Effector memory CD8-positive, alpha-beta T cell (primary cell): Measurements from ENCODE around the gene CAPS2.

Source experiments
- ATAC-seq: fragments of 150-1000 bp; cut with Tn5 transposase; replicated peaks from 2 replicates; pipeline ENCODE4 v1.10.0; 2021; ENCODE audit warnings: mild to moderate bottlenecking, moderate library complexity
- DNase-seq, 3 experiments: peaks; one replicate each; pipeline ENCODE4 v3.0.0; 2021
- H3K27ac Mint-ChIP-seq, 2 donors: one replicate each; pipeline ENCODE4 v1.8.0; 2022; ENCODE audit warnings: mild to moderate bottlenecking in 2 of 2, mixed read lengths in 2 of 2, moderate library complexity in 2 of 2
- H3K27me3 Mint-ChIP-seq, 2 donors: one replicate each; pipeline ENCODE4 v1.8.0; 2022; ENCODE audit warnings: mixed read lengths in 2 of 2
- H3K36me3 Mint-ChIP-seq: one replicate; pipeline ENCODE4 v1.8.0; 2022; ENCODE audit warnings: mild to moderate bottlenecking, moderate library complexity, mixed read lengths; ENCODE audit not compliant: insufficient read depth
- H3K4me1 Mint-ChIP-seq, 2 donors: one replicate each; pipeline ENCODE4 v1.8.0; 2022; ENCODE audit warnings: low read depth in 2 of 2, mixed read lengths in 2 of 2
- H3K4me3 Mint-ChIP-seq, 2 donors: one replicate each; pipeline ENCODE4 v1.8.0; 2022; ENCODE audit warnings: mild to moderate bottlenecking in 2 of 2, mixed read lengths in 2 of 2, moderate library complexity in 2 of 2
- H3K9me3 Mint-ChIP-seq, 2 donors: one replicate each; pipeline ENCODE4 v1.8.0; 2022; ENCODE audit warnings: mixed read lengths in 2 of 2

Gene CAPS2

DNA sequence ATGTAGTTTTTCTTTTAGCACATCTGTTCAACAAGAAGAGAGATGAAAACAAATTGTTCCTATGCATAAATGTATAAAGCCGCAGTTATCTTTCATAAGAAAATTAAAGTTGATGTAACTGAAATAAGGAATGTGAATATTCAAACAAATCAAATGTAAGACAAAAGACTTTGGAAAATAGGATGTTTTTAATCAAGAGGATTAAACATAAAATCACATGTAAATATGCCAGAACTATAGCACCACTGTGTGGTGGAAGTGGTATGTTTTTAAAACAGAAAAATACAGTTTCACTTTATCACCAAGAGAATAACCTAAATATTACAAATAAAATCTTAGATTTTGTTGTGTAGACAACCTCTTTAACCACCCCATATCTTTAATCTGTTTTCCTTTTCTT is 40.4 kb downstream of the CAPS2 start:
- H3K27ac Mint-ChIP-seq, result no peak overlapping the region
- no peak for DNase-seq
- no peaks in the 10 kb centered on the region for H3K9me3 Mint-ChIP-seq
- H3K27me3 Mint-ChIP-seq, result no peaks in the 10 kb centered on the region
- no peak for ATAC-seq
- H3K4me1 Mint-ChIP-seq, result no peaks in the 10 kb centered on the region
- H3K36me3 Mint-ChIP-seq, result no peaks in the 10 kb centered on the region
- no peak overlapping the region for H3K4me3 Mint-ChIP-seq

DNA sequence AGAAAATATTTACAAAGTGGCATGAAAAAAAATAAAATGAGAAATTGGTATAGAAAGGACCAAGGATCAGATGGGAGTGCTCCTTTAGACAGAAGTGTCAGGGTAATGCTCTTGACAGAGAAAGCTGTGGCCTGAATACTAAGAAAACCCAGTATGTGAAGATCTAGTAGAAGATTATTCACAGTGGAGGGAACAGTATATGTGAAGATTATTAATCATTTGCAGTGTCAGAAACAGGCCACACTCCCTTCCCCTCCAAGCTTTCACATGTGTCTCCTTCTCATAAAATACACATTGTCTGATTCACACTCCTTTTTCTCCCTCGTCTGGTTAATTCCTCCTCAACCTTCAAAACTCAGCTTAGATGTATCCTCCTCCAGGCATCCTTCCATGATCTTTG is 41.3 kb downstream of the CAPS2 start:
- Mint-ChIP-seq H3K27ac (no peak overlapping the region), H3K4me3 (no peak overlapping the region), H3K9me3 (no peaks in the 10 kb centered on the region), H3K36me3 (no peaks in the 10 kb centered on the region), H3K27me3 (no peaks in the 10 kb centered on the region), H3K4me1 (no peaks in the 10 kb centered on the region)
- no peak for DNase-seq
- no peak for ATAC-seq

- Mint-ChIP-seq H3K4me1 (no peaks in the 10 kb centered on the region), H3K27ac (no peak overlapping the region), H3K4me3 (no peak overlapping the region), H3K27me3 (peaks cover 0 to under 1% of the 10 kb centered on the region in 2 donors), H3K36me3 (no peaks in the 10 kb centered on the region), H3K9me3 (no peaks in the 10 kb centered on the region)
- ATAC-seq (no peak), DNase-seq (no peak)
Observed at GRCh38 chr12:75275702-75276101, 54.4 kb downstream of the CAPS2 start.

DNA sequence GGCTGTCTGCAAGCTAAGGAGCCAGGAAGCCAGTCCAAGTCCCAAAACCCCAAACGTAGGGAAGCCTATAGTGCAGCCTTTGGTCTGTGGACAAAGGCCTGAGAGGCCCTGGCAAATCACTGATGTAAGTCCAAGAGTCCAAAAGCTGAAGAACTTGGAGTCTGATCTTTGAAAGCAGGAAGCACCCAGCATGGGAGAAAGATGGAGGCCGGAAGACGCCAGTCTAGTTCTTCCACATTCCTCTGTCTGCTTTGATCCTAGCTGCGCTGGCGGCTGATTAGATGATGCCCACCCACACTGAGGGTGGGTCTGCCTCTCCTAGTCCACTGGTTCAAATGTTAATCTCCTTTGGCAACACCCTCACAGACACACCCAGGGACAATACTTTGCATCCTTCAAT is 58.5 kb downstream of the CAPS2 start:
- Mint-ChIP-seq H3K36me3 (no peaks in the 10 kb centered on the region), H3K4me3 (no peak overlapping the region), H3K4me1 (no peaks in the 10 kb centered on the region), H3K27me3 (peaks cover 11 to 12% of the 10 kb centered on the region in 2 donors), H3K27ac (no peak overlapping the region), H3K9me3 (no peaks in the 10 kb centered on the region)
- DNase-seq (no peak), ATAC-seq (no peak)

DNA sequence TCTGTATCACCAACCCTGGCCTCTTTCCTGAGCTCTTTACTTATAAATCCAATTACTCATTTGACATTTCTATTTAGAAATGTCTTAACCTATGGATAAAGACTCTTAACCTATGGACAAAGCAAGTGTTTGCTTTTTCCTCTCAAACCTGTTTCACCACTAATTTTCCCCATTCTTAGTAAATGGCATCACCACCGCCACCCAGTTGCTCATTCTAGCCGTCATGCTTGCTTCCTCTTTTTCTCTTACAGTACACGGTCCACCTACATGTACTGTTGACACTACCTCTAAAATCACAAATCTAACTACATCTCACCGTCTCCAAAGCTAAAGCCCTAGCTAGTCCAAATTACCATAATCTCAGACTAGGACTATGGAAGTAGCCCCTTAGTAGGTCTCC is 60.0 kb downstream of the CAPS2 start:
- no peak overlapping the region for H3K4me3 Mint-ChIP-seq
- H3K9me3 Mint-ChIP-seq, result no peaks in the 10 kb centered on the region
- H3K36me3 Mint-ChIP-seq, result no peaks in the 10 kb centered on the region
- no peak overlapping the region for H3K27ac Mint-ChIP-seq
- DNase-seq (no peak), ATAC-seq (no peak)
- no peaks in the 10 kb centered on the region for H3K4me1 Mint-ChIP-seq
- H3K27me3 Mint-ChIP-seq, result peaks cover 11 to 12% of the 10 kb centered on the region in 2 donors

DNA sequence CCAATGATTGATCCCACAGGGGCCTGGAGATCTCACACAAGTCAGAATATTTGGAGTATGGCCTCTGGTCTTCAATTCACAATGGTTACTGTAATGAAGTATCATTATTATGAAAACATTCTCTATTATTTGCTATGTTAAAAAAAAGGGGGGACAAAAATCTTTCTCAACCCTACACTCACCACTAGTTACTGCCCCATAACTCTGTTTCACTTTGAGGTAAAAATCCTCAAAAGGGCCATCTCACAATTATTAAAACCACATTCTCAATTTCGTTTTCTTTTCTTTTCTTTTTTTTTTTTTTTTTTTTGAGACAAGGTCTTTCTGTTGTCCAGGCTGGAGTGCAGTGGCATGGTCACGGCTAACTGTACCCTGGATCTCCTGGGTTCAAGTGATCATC is 60.9 kb downstream of the CAPS2 start:
- Mint-ChIP-seq H3K27me3 (peaks cover 11 to 12% of the 10 kb centered on the region in 2 donors), H3K4me3 (no peak overlapping the region), H3K4me1 (no peaks in the 10 kb centered on the region), H3K9me3 (no peaks in the 10 kb centered on the region), H3K36me3 (no peaks in the 10 kb centered on the region), H3K27ac (no peak overlapping the region)
- DNase-seq (no peak), ATAC-seq (no peak)

GRCh38 chr12:75260316-75260715 is 69.8 kb downstream of the CAPS2 start:
- H3K27ac Mint-ChIP-seq, result no peak overlapping the region
- no peak overlapping the region for H3K4me3 Mint-ChIP-seq
- ATAC-seq, result no peak
- H3K36me3 Mint-ChIP-seq, result no peaks in the 10 kb centered on the region
- no peaks in the 10 kb centered on the region for H3K4me1 Mint-ChIP-seq
- no peak for DNase-seq
- peaks cover 0 to 7% of the 10 kb centered on the region in 2 donors for H3K27me3 Mint-ChIP-seq
- no peaks in the 10 kb centered on the region for H3K9me3 Mint-ChIP-seq

DNA sequence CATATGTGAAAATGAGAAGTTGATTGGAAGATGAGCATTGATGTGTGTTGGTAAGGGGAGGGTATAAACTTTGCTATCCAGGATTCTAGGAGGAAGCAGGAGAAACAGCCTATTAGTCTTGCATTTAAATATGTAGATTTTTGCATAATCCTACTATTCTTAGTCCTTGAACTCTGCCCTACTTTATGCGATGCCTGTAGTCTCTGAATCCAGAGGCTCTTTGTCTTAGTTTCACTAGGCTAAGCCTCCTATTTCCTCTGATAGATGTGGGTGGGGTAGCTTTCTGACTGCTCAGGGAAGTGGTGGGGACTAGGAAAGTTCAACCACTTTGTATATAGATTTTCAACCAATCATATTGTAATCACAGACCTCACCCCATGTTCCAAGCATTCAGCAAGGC is 71.0 kb downstream of the CAPS2 start:
- Mint-ChIP-seq H3K4me3 (no peak overlapping the region), H3K9me3 (no peaks in the 10 kb centered on the region), H3K36me3 (no peaks in the 10 kb centered on the region), H3K27ac (no peak overlapping the region), H3K27me3 (peaks cover 0 to 7% of the 10 kb centered on the region in 2 donors), H3K4me1 (no peaks in the 10 kb centered on the region)
- no peak for ATAC-seq
- no peak for DNase-seq

DNA sequence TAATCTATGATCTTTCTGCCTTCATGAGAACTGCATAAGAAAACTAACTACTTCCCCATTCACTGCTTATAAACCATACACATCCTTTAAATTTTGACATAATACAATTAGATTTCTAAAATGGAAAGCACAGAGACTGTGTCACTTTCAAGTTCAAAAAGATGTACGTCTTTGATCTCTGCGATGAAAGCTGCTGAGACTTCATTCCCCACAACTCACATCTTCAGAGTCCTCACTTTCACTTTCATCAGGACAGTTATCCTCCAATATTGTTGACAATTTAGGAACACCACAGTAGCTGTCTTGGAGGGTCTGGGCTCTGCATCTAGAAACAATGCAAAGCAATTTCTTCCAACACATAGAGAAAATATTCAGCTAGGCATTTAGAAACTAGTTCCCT is 72.6 kb downstream of the CAPS2 start:
- Mint-ChIP-seq H3K4me1 (no peaks in the 10 kb centered on the region), H3K9me3 (no peaks in the 10 kb centered on the region), H3K36me3 (no peaks in the 10 kb centered on the region), H3K27me3 (peaks cover 0 to 7% of the 10 kb centered on the region in 2 donors), H3K4me3 (no peak overlapping the region), H3K27ac (no peak overlapping the region)
- DNase-seq, result no peak
- ATAC-seq, result no peak

DNA sequence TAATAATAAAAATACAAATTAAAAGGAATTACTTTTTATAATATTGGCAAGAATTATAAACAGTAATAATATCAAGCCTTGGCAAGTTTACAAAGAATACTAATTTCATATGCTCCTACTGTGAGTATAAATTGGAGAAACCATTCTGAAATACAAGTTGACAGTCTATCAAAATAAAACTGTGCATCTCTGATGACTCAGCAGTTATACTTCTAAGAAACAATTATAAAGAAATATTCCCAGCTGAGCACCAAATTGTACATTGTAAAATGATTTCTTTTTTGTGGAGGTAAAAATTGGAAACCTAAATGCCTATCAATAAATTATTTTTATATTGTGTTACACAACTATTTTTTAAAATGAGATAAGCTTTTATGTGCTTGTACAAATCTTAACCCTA is 85.0 kb downstream of the CAPS2 start:
- Mint-ChIP-seq H3K36me3 (no peaks in the 10 kb centered on the region), H3K27me3 (no peaks in the 10 kb centered on the region), H3K27ac (no peak overlapping the region), H3K9me3 (peaks cover 3 to 8% of the 10 kb centered on the region in 2 donors), H3K4me3 (no peak overlapping the region), H3K4me1 (no peaks in the 10 kb centered on the region)
- DNase-seq (no peak), ATAC-seq (no peak)

DNA sequence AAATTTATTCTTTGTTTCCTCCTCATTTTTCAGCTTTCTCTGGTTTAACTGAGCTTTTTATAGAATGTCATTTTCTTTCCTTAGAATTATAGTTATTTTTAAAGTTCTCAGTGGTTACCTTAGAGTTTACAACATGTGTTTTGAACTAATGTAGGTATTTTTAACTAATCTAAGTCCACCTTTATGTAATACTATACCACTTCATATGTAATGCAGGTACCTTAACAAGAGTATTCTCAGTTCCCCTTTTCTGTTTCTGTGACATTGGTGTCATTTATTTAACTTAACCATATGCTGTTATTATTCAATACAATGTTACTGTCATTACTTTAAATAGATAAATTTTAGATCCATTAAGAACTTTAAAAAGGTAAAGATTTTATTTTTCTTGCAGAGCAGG is 90.1 kb downstream of the CAPS2 start:
- H3K9me3 Mint-ChIP-seq, result peaks cover 5 to 8% of the 10 kb centered on the region in 2 donors

DNA sequence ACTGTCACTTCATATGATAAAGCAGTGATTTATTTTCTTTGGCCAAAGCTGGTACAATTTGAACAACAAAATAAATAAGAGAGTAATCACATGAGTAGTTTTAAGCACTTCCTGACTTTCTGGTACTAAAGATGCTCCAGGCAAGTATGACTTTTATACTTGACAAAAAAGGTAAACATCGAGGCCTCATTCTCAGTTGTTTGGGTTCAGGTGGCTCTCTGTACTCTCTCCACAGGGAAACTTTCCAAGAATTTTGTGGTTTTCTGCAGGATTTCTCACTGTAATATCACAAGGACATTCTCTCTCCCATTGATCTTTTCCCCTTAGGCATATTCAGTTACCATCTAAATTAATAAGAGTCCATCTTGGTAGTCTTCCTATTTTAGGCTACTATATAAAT is 93.9 kb downstream of the CAPS2 start:
- Mint-ChIP-seq H3K36me3 (no peaks in the 10 kb centered on the region), H3K4me1 (no peaks in the 10 kb centered on the region), H3K9me3 (peaks cover 6 to 8% of the 10 kb centered on the region in 2 donors), H3K27me3 (no peaks in the 10 kb centered on the region), H3K27ac (no peak overlapping the region), H3K4me3 (no peak overlapping the region)
- no peak for DNase-seq
- ATAC-seq, result no peak

More for the DNA sequence above, 90.1 kb downstream of the CAPS2 start:
- Mint-ChIP-seq H3K36me3 (no peaks in the 10 kb centered on the region), H3K27me3 (no peaks in the 10 kb centered on the region), H3K4me3 (no peak overlapping the region), H3K27ac (no peak overlapping the region), H3K4me1 (no peaks in the 10 kb centered on the region)
- DNase-seq (no peak), ATAC-seq (no peak)

DNA sequence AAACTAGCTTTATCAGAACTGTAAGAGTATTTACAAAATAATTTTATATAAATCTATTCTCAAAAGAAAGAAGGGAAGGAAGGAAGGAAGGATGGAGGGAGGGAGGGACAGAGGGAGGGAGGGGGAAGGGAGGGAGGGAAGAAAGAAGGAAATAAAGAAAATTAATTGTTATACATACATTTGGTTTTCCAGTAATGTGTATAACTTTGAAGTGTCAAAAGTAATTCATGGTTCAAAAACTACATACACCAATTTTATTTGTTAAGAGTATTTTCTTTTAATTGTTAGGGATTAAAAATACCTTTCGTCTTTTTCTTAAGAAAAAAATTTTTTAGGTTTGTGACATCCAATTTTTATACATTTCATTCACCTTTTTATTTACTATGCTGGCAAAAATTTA is 103.0 kb downstream of the CAPS2 start:
- peaks cover 2 to 3% of the 10 kb centered on the region in 2 donors for H3K9me3 Mint-ChIP-seq
- no peak overlapping the region for H3K4me3 Mint-ChIP-seq
- no peak for DNase-seq
- ATAC-seq, result no peak
- H3K27ac Mint-ChIP-seq, result no peak overlapping the region
- no peaks in the 10 kb centered on the region for H3K4me1 Mint-ChIP-seq
- no peaks in the 10 kb centered on the region for H3K27me3 Mint-ChIP-seq
- peaks cover 3% of the 10 kb centered on the region for H3K36me3 Mint-ChIP-seq
